ENCODE data around the gene NME8.

The NME8 gene

DNA sequence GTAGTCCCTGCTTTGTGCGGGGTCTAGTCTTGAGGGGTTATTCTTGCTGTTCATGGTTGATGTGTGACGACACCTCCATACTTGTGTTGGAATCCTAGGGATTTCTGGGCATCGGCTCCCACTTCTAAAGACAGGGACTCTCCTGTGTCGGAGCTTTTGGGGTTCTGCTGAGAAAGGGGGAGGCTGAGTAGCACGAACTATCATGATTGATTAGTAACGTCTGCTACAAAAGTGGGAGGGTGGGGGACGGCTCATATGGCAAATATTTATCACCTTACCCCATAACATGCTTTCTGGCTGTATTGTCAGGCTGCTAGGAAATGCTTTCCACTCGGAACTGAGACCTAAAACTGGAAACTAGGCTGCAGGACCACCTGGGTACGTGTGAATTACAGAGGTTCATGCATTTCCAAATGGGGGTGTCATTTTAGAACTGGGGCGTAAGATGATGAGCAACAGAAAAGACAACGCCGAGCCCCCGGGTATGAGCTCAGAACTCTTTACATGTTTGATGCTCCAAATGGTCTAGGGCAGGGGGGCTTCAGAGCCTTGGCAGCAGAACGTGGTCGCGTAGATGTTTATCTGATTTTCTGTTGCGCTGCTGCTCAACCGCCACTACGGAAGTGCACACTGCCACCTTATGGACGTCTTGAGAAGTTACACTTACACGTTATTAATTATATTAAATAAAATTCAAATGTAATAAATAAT, 15.1 kb upstream of the NME8 start:
- peak; percentile 40 for ATAC-seq
- no peak for DNase-seq (ENCODE audit: low spot score in 2 of 2)
- no peak overlapping the region for H3K27ac Mint-ChIP-seq
- H3K36me3 Mint-ChIP-seq, result no peaks in the 10 kb centered on the region
- no peaks in the 10 kb centered on the region for H3K9me3 Mint-ChIP-seq
- H3K4me1 Mint-ChIP-seq, result no peaks in the 10 kb centered on the region
- H3K4me3 Mint-ChIP-seq, result peak overlapping the region; percentile 46

DNA sequence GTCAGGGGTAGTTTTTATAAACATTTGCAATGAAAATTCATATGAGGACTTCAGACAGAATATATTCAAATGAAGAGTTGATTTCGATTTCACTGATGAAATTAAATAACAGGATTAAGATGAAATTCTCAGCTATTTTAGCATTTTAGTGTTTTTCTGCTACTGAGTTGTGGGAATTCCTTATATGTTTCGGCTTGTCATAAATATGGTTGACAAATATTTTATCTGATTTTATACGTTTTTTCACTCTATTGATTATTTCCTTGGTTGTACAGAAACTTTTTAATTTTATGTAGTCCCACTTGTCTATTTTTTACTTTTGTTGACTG, 14.6 kb upstream of the NME8 start:
- ATAC-seq (no peak), DNase-seq (ENCODE audit: low spot score in 2 of 2) (no peak)
- no peak overlapping the region for H3K27ac Mint-ChIP-seq
- peak overlapping the region; percentile 46 for H3K4me3 Mint-ChIP-seq
- H3K36me3 Mint-ChIP-seq, result no peaks in the 10 kb centered on the region
- no peaks in the 10 kb centered on the region for H3K4me1 Mint-ChIP-seq
- H3K9me3 Mint-ChIP-seq, result no peaks in the 10 kb centered on the region

DNA sequence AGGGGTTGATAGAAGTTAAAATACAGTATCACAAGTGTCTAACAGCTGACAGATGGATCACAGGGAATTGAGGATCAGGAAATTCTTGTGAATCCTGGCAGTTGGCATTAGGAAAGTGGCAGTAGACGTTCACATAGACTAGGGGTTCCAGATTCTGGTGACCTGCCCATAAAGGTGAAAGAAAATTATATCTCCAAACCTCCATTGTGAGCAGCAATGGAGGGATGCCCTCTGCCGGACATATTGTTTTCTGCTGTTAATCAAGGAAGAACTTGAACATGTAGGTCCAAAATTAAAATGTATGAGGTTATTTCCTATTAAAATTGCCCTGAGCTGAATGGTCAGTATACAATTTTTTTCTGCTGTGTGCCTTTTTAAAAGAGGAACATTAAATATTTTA, 5.1 kb downstream of the NME8 start:
- H3K9me3 Mint-ChIP-seq, result no peaks in the 10 kb centered on the region

DNA sequence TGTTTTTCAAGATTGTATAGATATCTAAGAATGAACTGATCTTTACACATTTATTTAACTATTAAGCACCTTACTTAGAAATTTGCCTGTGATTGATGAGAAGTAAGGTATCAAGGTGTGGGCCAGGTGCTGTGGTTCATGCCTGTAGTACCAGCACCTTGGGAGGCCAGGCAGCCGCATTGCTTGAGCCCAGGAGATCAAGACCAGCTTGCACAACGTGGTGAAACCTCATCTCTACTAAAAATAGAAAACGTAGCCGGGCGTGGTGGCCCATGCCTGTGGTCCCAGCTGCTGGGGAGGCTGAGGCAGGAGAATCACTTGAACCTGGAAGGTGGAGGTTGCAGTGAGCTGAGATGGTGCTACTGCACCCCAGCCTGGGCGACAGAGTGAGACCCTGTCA, 33.7 kb downstream of the NME8 start:
- Mint-ChIP-seq H3K4me1 (no peaks in the 10 kb centered on the region), H3K4me3 (no peak overlapping the region)

More for the DNA sequence above, 5.1 kb downstream of the NME8 start:
- Mint-ChIP-seq H3K27ac (no peak overlapping the region), H3K4me3 (no peak overlapping the region), H3K36me3 (no peaks in the 10 kb centered on the region), H3K4me1 (no peaks in the 10 kb centered on the region)
- DNase-seq (ENCODE audit: low spot score in 2 of 2) (no peak), ATAC-seq (no peak)

DNA sequence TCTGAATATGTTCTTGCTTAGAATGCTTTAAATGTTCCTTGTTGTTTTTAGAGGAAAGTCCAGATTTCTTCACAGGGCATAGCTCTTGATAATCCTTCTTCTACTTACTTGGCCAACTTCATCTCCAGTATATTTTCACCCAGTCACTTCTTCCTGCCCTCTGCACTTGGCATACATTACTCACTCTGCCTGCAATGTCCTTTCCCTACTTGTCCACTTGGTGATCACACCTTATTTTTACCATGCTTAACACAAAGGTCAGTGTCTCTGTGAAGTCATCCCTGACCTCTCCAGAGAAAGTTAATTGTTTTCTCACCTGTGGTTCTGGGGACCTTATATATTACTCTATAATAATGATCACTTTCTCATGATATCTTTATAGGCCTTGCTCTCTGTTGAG, 45.0 kb downstream of the NME8 start:
- Mint-ChIP-seq H3K27ac (no peak overlapping the region), H3K4me3 (no peak overlapping the region), H3K36me3 (no peaks in the 10 kb centered on the region), H3K4me1 (no peaks in the 10 kb centered on the region), H3K9me3 (no peaks in the 10 kb centered on the region)
- no peak for ATAC-seq
- DNase-seq (ENCODE audit: low spot score in 2 of 2), result no peak

More for the DNA sequence above, 33.7 kb downstream of the NME8 start:
- no peak overlapping the region for H3K27ac Mint-ChIP-seq
- peaks cover 4% of the 10 kb centered on the region for H3K36me3 Mint-ChIP-seq
- DNase-seq (ENCODE audit: low spot score in 2 of 2) (no peak), ATAC-seq (no peak)
- peaks cover 3% of the 10 kb centered on the region for H3K9me3 Mint-ChIP-seq

DNA sequence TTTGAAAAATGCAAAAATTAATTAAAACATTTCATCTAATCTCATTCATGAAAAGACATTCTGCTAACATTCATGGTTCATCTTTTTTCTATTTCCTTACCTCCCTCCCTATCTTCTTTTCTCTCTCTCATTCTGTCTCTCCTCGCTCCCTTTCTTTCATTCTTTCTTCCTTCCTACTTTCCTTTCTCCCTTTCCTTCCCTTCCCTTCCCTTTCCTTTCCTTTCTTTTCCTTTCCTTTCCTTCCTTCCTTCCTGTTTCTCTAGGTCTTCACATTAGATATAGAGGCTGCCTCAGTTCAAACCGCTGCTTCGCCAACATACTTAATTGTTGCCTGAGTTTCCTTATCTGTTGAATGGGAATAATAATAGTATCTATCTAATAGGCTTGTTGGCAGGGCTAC, 46.3 kb downstream of the NME8 start:
- Mint-ChIP-seq H3K27ac (no peak overlapping the region), H3K4me1 (no peaks in the 10 kb centered on the region), H3K9me3 (no peaks in the 10 kb centered on the region), H3K4me3 (no peak overlapping the region), H3K36me3 (no peaks in the 10 kb centered on the region)
- ATAC-seq, result no peak
- DNase-seq (ENCODE audit: low spot score in 2 of 2), result no peak

DNA sequence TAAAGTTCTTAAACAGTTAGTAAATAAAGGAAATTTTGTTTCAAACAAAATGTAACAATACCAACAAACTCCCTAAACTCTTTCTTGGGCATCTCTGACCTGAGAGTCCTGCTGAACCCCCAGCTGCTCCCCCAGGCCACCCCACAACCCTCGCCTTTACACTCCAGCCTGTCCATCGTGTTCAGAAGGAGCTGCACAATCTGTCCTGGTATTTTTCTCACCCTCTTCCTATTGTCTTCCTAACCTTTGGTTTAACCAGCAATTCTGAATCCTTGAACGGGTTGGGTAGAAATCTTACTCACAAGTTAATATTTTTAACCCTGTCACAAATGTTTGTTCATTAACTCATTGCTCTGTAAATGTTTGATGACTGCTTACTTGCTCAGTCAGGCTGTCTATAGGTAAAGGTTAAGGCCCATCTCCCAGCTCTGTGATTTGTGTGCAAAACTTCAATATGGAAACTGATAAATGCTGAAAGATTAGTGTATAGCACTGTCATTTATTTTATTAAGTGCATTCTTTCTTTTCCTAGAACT, 51.4 kb downstream of the NME8 start:
- Mint-ChIP-seq H3K27ac (no peak overlapping the region), H3K36me3 (no peaks in the 10 kb centered on the region), H3K4me1 (no peaks in the 10 kb centered on the region), H3K9me3 (no peaks in the 10 kb centered on the region), H3K4me3 (no peak overlapping the region)
- ATAC-seq, result no peak
- DNase-seq (ENCODE audit: low spot score in 2 of 2), result no peak

DNA sequence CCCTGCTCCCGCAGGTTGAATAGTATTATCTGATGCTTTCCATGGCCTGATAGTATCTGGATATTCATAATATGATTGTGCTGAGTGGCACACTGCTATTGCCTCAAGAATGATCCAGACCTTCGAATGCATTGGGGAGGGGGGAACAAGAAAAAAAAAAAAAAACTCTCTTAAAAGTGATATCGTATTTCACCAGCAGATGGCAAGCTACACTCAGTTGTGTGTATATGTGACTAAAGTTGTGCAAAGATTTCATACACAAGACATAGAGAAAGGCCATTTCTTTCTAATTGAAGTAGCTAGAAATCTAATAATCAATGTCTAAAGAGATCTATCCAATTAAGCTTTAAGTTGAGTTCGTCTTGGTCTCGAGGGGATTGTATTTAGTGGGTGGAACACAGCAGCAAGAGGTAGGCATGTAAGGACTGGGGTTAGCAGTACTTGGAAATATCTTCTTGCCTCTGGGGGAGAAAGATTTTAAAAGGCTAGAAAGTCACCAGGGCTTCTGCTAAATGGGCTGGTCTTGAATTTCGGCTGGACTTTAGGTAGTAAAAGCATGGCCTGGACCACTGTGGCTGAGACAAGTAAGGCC, 52.9 kb downstream of the NME8 start:
- Mint-ChIP-seq H3K4me3 (no peak overlapping the region), H3K9me3 (no peaks in the 10 kb centered on the region), H3K27ac (no peak overlapping the region), H3K36me3 (no peaks in the 10 kb centered on the region), H3K4me1 (no peaks in the 10 kb centered on the region)
- no peak for ATAC-seq
- no peak for DNase-seq (ENCODE audit: low spot score in 2 of 2)

DNA sequence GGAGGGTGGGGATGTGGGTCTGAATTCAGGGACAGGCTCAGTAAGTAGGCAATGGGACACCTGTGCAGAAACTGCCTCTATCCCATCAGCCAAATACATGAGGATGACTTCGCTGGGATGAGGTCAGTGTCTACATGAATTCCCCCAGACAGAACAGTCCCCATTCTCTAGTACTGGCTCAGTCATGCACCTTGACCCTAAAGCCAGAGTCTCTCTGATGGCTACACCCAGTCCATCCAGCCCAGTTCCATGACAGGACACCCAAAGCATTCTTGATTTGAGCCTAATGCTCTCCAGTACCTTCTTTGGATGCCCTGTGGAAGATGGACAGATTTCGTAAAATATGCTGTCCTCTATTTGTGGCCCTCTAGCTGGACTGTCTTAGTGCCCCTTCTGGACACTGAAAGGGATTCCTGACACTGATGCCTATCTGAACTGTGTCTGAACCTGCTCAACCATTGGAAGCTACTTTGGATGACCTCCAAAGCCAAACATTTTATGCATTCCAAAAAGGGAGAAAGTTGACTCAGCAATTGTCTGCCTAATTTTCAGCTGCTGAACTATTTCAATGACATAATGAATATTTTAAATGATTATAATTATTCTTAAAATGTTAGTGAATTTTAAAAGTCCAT, 53.6 kb downstream of the NME8 start:
- Mint-ChIP-seq H3K4me1 (no peaks in the 10 kb centered on the region), H3K4me3 (no peak overlapping the region), H3K27ac (no peak overlapping the region), H3K9me3 (no peaks in the 10 kb centered on the region), H3K36me3 (no peaks in the 10 kb centered on the region)
- peak; percentile 31 for ATAC-seq
- no peak for DNase-seq (ENCODE audit: low spot score in 2 of 2)

DNA sequence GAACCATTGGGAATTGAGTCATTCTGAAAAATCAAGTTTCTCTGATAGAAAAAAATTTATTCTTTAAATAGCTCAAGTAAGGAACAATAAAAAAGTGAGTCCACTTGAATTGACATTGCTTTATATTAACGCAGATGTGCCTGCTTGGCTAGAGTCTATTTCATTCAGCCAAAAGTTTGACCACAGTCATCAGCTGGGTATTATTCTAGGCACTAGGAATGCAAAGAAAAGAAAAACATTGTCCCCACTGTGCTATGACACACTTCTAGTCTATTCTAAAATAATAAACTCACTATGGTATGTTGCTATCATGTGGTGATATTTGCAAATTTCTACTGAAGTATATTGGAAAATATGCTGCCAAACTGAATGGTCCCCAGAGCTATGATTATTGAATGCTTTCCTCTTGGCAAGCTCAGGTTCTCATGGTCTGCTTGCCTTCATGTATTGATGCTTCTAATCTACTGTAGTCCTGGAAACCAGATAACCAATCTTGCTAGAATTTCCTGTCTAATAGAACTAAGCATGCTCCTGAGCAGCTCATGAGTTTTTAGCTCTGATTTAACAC, 59.9 kb downstream of the NME8 start:
- Mint-ChIP-seq H3K36me3 (no peaks in the 10 kb centered on the region), H3K27ac (no peak overlapping the region), H3K4me1 (no peaks in the 10 kb centered on the region), H3K4me3 (no peak overlapping the region), H3K9me3 (no peaks in the 10 kb centered on the region)
- ATAC-seq (no peak), DNase-seq (ENCODE audit: low spot score in 2 of 2) (no peak)

DNA sequence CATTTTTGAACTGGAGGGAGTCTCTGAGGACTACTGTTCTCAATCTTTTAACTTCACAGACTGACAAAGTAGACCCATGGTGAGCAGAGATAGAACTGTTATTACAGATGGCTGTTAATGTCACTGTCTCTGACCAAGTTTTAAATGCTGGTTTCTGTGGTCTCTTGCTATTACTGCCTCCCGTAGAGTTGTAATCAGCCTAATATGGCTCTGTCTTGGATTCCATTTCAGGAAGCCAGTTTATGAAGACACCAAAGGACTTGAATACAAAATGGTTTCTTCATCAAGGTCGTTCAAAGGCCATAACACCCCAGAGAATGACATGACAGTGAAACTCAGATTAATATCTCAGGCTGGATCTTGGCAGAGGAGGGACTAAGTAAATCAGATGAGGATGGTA, 64.4 kb downstream of the NME8 start:
- Mint-ChIP-seq H3K36me3 (no peaks in the 10 kb centered on the region), H3K4me3 (no peak overlapping the region), H3K4me1 (peaks cover 15% of the 10 kb centered on the region), H3K9me3 (no peaks in the 10 kb centered on the region), H3K27ac (no peak overlapping the region)
- no peak for ATAC-seq
- no peak for DNase-seq (ENCODE audit: low spot score in 2 of 2)

DNA sequence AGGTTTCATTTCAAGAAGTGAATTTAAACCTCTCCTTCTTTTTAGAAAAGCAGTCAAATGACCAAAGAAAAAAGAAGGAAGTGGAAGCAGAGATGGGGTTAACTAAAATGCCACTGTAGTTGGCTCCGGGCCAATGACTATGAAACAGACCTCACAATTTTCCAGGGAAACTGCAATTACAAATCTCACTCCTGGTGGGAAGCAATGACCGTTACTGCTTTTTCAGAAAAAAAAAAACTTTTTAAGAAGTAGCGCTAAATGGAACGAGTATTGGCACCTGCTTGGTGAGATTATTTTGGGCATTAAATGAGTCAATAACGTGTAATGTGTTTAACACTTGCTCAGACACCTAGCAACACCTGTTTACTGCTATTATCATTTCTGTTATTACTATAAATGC, 67.0 kb downstream of the NME8 start:
- Mint-ChIP-seq H3K27ac (no peak overlapping the region), H3K4me3 (peak overlapping the region; percentile 51), H3K4me1 (peaks cover 15% of the 10 kb centered on the region), H3K36me3 (no peaks in the 10 kb centered on the region), H3K9me3 (no peaks in the 10 kb centered on the region)
- ATAC-seq (peak; percentile 45), DNase-seq (ENCODE audit: low spot score in 2 of 2) (no peak)

DNA sequence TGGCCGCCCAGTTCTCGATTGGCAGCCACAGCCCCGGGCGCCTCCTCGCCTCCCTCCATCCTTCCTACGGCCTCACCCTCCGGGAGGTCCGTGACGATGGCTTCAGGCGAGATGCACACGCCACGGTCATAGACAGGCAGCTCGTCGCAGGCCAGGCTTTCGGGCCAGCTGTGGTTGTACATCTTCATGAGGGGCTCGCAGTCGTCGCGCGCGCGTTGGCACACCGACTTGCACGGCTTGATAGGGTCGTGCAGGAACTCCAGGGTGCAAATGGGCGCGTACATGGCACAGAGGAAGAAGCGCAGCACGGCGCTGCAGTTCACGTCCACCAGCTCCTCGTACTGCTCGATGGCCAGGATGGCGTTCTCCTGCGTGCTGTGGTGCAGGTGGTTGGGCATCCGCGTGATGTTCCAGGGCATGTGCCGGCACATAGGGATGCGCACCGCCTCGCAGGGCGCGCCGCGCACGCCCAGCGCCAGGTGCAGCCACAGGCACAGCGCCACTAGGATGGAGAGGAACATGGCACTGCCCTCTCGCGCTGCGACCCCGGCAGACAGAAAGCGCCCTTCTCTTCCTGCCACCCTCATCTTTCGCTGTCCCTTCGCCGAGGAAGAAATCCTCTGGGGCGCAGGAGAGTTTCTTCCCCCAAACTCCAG, 67.7 kb downstream of the NME8 start:
- peaks cover 15% of the 10 kb centered on the region for H3K4me1 Mint-ChIP-seq
- H3K4me3 Mint-ChIP-seq, result peak overlapping the region; percentile 51
- peak in 1 of 2 donors; percentile 49 for DNase-seq (ENCODE audit: low spot score in 2 of 2)
- no peak overlapping the region for H3K27ac Mint-ChIP-seq
- no peaks in the 10 kb centered on the region for H3K9me3 Mint-ChIP-seq
- H3K36me3 Mint-ChIP-seq, result no peaks in the 10 kb centered on the region
- ATAC-seq, result peak; percentile 3

DNA sequence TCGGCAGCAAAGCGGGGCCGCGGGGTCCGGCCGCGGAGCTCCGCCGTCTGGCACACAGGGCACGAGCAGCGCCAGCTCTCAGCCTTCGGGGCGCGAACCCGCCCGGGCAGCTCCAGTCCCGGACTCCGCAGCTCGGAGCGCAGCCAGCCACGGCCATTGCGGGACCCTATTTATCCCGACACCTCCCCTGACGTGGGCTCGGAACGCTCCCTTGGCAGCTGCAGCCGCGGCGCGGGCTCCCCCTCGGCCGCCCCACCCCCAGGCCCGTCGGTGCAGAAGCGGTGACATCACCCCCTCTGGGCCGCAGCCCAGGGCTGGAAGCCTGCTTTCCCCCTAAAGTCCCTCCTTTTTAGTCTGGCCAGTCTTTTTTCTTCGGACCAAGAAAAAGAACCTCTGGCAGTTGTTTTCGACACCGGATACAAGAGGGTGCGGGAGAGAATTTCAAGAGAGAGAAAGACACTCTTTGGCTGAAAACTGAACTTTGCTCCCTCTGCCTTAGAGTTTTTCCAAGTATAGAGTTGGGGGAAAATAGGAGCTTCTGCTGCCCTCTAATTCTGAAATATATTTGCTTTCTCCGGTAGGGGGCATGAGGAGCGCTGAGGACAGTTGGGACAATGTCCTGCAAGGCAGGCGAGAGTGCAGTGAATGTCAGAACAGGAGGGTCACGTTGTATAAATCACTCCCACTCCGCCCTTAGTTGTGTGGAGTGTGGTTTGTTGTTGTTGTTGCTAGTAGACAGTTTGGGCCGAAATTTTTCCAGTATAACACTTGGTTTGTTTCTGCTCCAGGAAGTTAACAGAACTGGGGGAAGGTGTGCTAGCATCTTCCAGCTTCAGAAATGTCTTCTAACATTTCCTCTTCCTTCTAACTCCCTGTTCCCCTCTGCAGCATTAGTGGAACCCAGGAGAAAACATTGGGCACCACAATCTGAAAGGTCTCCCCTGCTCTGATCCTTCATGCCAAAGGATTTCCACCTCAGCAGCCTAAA, 68.6 kb downstream of the NME8 start, which contains the start of gene SFRP4:
Gene SFRP4, minus strand, starts transcription at position 145 of the 988 bp plus-strand sequence. CDS start 280 bp downstream, outside the sequence.
- no peak within 1 kb of the TSS for H3K27ac Mint-ChIP-seq
- H3K9me3 Mint-ChIP-seq, result no peaks in the 10 kb centered on the region
- H3K4me1 Mint-ChIP-seq, result peaks cover 15% of the 10 kb centered on the region
- peak within 1 kb of the TSS; percentile 51 for H3K4me3 Mint-ChIP-seq
- ATAC-seq (peak; percentile 22), DNase-seq (ENCODE audit: low spot score in 2 of 2) (peak in 1 of 2 donors; percentile 49)
- H3K36me3 Mint-ChIP-seq, result no peaks in the 10 kb centered on the region

Measured in stimulated activated effector memory CD8-positive, alpha-beta T cell treated with anti-CD3 and anti-CD28 coated beads, Interleukin-12 subunit alpha, Interleukin-12 subunit beta, amount 100 ng/mL, for 72 hours (primary cell).